ENCODE data around the gene RPL14.

- TF ChIP-seq, protein P1, sequence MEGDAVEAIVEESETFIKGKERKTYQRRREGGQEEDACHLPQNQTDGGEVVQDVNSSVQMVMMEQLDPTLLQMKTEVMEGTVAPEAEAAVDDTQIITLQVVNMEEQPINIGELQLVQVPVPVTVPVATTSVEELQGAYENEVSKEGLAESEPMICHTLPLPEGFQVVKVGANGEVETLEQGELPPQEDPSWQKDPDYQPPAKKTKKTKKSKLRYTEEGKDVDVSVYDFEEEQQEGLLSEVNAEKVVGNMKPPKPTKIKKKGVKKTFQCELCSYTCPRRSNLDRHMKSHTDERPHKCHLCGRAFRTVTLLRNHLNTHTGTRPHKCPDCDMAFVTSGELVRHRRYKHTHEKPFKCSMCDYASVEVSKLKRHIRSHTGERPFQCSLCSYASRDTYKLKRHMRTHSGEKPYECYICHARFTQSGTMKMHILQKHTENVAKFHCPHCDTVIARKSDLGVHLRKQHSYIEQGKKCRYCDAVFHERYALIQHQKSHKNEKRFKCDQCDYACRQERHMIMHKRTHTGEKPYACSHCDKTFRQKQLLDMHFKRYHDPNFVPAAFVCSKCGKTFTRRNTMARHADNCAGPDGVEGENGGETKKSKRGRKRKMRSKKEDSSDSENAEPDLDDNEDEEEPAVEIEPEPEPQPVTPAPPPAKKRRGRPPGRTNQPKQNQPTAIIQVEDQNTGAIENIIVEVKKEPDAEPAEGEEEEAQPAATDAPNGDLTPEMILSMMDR (IDR thresholded peaks at IDR 0.05), result peak in 2 of 4 experiments; percentile 12 to 37
- TF ChIP-seq POLR2AphosphoS5 (IDR thresholded peaks at IDR 0.05), result peak; percentile 45
These were observed 48.7 kb downstream of the RPL14 start, which contains the start of gene ZNF620 for GRCh38 chr3:40505599-40506462.

All from prostate gland (tissue), 2 donors.